Superior temporal gyrus (tissue), 1 donor: ENCODE measurements around the gene USPL1.

Source experiments
- DNase-seq: peaks from one replicate; pipeline ENCODE4 v3.0.0-alpha.2; 2016; ENCODE audit errors: extremely low spot score

USPL1 gene

DNA sequence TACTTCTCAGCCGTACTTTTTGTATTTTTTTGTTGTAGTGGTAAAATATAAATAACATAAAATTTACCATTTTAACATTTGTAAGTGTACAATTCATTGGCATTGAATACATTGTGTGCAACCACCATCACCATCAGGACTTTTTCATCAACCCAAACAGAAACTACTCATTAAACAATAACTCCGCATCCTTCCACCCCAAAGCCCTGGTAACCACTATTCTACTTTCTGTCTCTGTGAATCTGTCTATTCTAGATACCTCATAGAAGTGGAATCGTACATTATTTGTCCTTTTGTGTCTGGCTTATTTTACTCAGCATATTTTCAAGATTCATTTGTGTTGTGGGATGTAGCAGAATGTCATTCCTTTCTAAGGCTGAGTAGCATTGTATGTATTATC, 38.5 kb downstream of the USPL1 start:
- DNase-seq, result no peak

DNA sequence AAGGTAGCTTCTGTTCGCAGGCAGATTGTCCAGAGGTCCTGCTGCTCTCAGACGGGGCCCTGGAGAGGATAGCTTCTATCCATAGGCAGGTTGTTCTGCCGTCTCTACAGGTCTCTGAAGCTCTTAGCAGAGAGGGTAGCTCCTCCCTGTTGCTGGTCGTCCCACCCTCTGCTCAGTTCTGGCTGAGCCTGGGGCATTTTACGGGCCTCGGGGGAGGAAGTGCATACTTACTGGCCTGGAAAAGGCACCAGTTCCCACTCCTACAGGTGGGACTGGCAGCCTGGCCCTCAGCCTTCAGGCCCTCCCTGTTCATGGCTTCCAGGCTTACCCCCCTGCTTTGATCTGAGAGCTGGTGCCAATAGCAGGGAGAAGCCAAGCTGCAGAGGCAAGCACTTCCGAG, 42.3 kb downstream of the USPL1 start:
- no peak for DNase-seq

GRCh38 chr13:30660796-30661195, 43.1 kb downstream of the USPL1 start:
- DNase-seq, result no peak

DNA sequence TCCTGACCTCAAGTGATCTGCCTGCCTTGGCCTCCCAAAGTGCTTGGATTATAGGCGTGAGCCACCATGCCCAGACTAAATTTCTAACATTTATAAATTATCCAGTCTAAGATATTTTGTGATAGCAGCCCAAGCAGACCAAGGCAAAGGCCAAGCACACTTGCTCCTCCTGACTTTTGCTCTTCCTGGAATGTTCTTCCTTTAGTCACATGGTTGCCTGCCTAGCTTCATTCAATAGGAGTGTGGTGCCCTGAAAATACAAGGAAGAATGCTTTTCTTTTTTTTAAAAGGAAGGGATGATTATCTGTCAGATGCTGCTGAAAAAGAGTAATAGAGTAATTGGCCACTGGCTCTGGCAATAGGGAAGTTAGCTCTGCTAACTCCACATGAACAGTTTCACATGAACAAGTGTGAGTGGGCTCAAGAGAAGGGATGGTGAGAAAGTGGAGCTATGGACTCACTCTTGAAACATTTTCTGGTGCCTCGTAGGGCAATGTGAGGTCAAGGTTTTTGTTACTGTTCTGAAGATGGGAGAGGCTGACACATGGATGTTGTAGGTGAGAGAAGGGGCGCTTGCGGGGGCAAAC, 47.1 kb downstream of the USPL1 start:
- no peak for DNase-seq

DNA sequence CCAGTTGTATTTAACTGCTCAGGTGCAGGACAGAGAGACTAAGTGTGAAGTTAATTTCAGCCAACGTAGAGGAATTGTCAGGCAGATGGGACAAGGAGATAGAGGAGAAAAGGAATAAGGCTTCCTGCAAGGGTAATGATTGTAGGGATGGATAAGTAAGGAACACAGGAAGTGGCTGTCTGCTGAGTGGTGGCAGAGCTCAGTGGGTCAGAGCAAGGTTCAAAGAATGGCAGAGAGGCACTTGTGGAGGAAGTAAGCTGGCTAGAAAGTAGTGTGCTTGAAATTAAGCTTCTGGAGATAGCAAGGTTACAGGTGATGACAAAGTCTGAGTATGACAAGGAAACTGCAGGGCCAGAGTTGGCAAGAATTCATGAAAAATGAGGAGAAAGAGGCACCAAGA, 47.9 kb downstream of the USPL1 start:
- no peak for DNase-seq

- DNase-seq, result no peak
Observed at GRCh38 chr13:30666113-30666512, 48.4 kb downstream of the USPL1 start.

GRCh38 chr13:30667014-30667413, 49.3 kb downstream of the USPL1 start:
- DNase-seq, result no peak

GRCh38 chr13:30668312-30668711, 50.6 kb downstream of the USPL1 start:
- no peak for DNase-seq

DNA sequence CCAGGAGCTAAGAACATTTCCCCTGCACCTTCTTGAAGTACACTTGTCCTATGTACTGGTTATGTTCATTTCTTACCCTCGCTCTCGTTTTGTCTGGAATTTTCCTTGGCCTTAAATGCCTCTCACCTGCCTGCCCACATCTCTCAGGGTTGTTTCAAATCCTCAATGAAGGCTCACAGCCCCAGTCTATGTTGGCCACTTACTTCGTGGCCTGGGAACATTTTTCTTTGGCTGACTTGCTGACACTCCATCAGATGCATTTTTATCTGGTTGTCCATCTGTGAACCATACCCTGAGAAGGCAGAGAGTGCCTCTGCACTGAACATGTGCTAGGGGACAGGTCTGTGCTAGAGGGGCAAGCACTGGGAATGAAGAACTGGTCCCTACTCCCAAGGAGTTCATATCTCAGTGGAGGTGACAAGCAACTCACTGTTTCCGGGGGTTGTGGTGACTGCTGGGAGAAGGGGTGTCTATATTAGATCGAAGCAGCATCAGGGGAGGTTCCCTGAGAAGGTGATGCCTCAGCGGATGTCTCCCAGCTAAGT, 53.6 kb downstream of the USPL1 start:
- no peak for DNase-seq

DNA sequence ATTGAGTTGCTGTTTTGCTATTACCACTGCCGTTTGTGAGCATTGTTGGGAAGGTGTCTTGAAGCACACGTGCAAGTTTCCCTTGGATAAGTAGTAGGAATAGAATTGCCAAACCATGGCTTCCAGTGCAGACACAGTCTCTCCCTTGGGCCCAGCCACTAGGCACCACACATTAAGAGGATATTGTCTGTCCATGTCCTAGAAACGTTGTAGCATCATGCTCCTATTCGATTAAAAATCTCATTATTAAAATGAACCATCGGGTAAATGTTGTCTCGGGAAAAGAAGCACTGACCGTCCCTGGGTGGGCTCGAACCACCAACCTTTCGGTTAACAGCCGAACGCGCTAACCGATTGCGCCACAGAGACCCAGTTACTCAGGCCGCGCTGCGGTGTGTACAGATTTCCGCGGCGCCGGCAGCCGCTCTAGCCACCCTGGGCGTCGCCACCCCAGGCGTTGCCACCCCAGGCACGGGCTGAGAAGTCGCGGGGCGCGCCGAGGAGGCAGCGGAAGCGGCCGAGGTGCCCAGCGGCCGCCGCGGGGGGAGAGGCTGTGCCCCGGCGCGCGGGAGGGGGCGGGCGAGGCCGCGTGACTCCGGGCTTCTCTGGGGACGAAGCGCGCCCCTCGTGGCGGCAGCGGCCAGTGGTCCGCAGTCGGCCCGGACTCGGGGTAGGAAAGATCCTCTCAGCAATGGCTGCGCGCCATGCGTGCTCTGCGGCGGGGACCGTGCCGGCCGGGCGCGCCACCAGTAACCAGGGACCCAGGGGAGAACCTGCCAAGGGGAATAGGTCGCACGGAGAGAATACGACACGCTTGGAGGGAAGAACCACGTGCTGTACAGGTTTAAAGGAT, 56.2 kb downstream of the USPL1 start:
- DNase-seq, result peak; percentile 83

GRCh38 chr13:30675717-30676116, 58.0 kb downstream of the USPL1 start:
- no peak for DNase-seq

GRCh38 chr13:30676672-30677071, 59.0 kb downstream of the USPL1 start:
- DNase-seq, result no peak

- peak; percentile 65 for DNase-seq
Observed at GRCh38 chr13:30679483-30680330, 62.0 kb downstream of the USPL1 start.

- no peak for DNase-seq
Observed at GRCh38 chr13:30681843-30682242, 64.1 kb downstream of the USPL1 start.

GRCh38 chr13:30685320-30685859, 67.7 kb downstream of the USPL1 start:
- DNase-seq, result no peak

GRCh38 chr13:30685987-30686386, 68.3 kb downstream of the USPL1 start:
- no peak for DNase-seq

DNA sequence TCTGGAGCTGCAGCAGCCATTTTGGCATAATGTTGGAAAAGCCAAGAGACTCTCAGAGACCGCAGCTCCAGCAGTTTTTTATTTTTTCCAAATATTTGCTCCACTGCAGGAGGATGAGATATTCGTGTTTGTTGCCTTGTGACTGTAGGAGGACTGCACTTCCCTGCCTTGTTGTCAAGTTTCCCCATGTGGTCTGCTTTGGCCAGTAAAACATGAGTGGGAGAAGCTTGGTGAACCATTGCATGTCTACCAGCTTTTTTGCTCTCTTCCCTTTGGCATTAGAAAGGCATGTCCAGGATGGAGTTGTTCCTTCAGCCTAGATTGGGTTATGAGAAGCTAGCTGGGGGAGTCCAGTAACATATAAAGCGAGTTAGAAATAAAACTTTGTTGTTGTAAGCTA, 69.9 kb downstream of the USPL1 start:
- no peak for DNase-seq

- no peak for DNase-seq
Observed at GRCh38 chr13:30689752-30690151, 72.0 kb downstream of the USPL1 start.

GRCh38 chr13:30690282-30691188, 72.8 kb downstream of the USPL1 start:
- peak; percentile 23 for DNase-seq

- no peak for DNase-seq
Observed at GRCh38 chr13:30692113-30692512, 74.4 kb downstream of the USPL1 start.
